Measurements from ENCODE around the gene KLHDC4.

The KLHDC4 gene

DNA sequence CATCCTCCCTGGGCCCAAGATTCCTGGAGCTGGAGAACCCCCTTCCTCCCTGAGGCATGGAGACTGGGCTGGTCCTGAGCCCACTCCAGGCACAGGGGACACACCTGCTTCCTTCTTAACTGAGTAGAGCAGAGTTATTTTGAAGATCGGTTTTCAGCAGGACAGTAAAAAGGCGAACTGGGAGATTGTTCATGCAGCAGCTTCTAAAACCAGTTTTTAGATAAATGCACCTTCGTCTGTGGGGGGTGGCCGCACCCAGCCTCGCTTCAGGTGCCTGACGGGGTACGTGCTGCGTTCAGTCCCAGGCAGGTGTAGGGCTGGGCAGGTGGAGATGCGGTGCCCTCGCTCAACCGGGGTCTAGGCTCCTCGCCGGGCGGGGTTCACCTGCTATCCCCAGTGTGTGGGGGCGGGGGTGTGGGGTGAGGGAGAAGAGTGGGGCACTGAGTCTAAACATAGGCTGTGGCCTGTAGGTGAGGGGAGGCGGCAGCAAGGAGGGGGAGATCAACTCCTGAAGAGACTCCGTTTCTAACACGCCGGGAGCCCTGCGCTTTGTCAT is 94.0 kb downstream of the KLHDC4 start:
- no peak overlapping the region for H3K4me3 ChIP-seq (ENCODE audit: extremely low read depth, insufficient read depth, low read length, poor library complexity, severe bottlenecking)
- peaks cover 4% of the 10 kb centered on the region for H3K4me1 ChIP-seq (ENCODE audit: control insufficient read depth, insufficient read depth, low read length, poor library complexity, severe bottlenecking)
- WGBS, 2 experiments (ENCODE audit: insufficient coverage in 2 of 2) = 91 to 95% methylated on average over 8 to 12 of the region's 20 CpGs
- no peak overlapping the region for H3K27ac ChIP-seq (ENCODE audit: low read depth, low read length, severe bottlenecking)
- H3K36me3 ChIP-seq (ENCODE audit: control insufficient read depth, insufficient read depth, low read length) = no peaks in the 10 kb centered on the region
- no peaks in the 10 kb centered on the region for H3K9me3 ChIP-seq (ENCODE audit: control insufficient read depth, low read length)

DNA sequence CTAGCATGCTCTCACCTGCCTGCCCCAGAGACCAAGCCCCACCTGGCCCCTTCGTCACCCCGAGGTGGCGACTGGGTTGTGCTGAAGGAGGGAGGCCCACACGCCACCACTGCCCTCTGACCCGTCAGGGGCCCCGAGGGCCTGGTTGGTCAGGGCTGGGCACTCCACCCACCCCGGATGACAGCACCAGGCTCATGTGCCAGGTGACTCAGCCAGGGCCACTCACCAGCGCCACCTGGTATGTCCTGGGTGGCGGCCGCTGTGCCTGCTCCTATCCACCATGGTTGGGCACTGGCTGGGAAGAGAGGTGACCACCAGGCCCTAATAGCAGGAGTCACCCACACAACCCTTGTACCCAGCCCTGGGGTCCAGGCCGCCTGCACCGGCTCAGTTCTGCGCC is 94.6 kb downstream of the KLHDC4 start:
- H3K27ac ChIP-seq (ENCODE audit: low read depth, low read length, severe bottlenecking) = no peak overlapping the region
- no peaks in the 10 kb centered on the region for H3K36me3 ChIP-seq (ENCODE audit: control insufficient read depth, insufficient read depth, low read length)
- H3K9me3 ChIP-seq (ENCODE audit: control insufficient read depth, low read length) = no peaks in the 10 kb centered on the region
- peaks cover 4% of the 10 kb centered on the region for H3K4me1 ChIP-seq (ENCODE audit: control insufficient read depth, insufficient read depth, low read length, poor library complexity, severe bottlenecking)
- H3K4me3 ChIP-seq (ENCODE audit: extremely low read depth, insufficient read depth, low read length, poor library complexity, severe bottlenecking) = no peak overlapping the region
- WGBS, 2 experiments (ENCODE audit: insufficient coverage in 2 of 2) = 86 to 93% methylated on average over 9 to 11 of the region's 13 CpGs

DNA sequence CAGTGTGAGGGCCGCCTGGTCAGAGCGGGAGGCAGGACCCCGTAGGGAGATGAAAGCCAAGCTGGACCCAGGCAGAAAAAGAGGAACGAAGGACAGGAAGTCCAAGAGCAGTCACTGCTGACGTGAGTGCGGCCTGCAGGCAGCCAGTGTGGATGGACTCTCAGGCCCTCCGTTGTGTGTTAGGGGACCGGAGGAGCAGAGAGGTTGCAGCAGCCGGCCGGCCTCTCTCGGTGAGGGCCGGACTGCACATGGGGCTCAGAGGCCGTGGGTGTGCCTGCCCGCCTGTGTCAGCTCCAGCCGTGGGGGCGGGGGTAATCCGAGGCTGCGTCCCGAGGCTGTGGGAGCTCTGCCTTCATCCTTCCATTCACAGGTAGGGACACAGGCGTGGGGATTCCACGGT is 96.1 kb downstream of the KLHDC4 start:
- H3K4me3 ChIP-seq (ENCODE audit: extremely low read depth, insufficient read depth, low read length, poor library complexity, severe bottlenecking) = no peak overlapping the region
- H3K27ac ChIP-seq (ENCODE audit: low read depth, low read length, severe bottlenecking) = no peak overlapping the region
- WGBS, 2 experiments (ENCODE audit: insufficient coverage in 2 of 2) = 87 to 91% methylated on average over 14 to 21 of the region's 21 CpGs
- no peaks in the 10 kb centered on the region for H3K4me1 ChIP-seq (ENCODE audit: control insufficient read depth, insufficient read depth, low read length, poor library complexity, severe bottlenecking)
- no peaks in the 10 kb centered on the region for H3K36me3 ChIP-seq (ENCODE audit: control insufficient read depth, insufficient read depth, low read length)
- H3K9me3 ChIP-seq (ENCODE audit: control insufficient read depth, low read length) = no peaks in the 10 kb centered on the region

DNA sequence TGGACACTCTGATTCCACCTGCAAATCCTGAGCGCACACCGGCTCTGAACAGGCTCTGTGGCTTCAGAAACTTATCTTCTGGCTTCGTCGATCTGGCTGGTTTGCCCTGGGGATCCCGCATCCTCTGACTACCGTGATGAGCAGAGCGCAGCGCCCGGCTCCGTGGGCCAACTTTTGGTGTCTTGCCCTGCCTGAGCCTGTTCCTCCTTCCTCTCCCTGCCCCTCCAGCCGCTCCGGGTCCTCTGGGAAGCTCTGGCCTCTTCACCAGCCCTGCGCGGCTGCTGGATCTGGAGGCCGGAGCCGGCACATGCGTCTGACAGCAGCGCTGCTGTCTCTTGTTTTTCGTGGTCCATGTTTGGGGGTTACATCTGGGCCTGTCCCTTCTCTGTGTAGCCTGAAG is 97.8 kb downstream of the KLHDC4 start:
- H3K27ac ChIP-seq (ENCODE audit: low read depth, low read length, severe bottlenecking) = no peak overlapping the region
- no peak overlapping the region for H3K4me3 ChIP-seq (ENCODE audit: extremely low read depth, insufficient read depth, low read length, poor library complexity, severe bottlenecking)
- H3K36me3 ChIP-seq (ENCODE audit: control insufficient read depth, insufficient read depth, low read length) = no peaks in the 10 kb centered on the region
- 94 to 95% methylated on average over 16 to 19 of the region's 19 CpGs for WGBS, 2 experiments (ENCODE audit: insufficient coverage in 2 of 2)
- no peaks in the 10 kb centered on the region for H3K4me1 ChIP-seq (ENCODE audit: control insufficient read depth, insufficient read depth, low read length, poor library complexity, severe bottlenecking)
- no peaks in the 10 kb centered on the region for H3K9me3 ChIP-seq (ENCODE audit: control insufficient read depth, low read length)

DNA sequence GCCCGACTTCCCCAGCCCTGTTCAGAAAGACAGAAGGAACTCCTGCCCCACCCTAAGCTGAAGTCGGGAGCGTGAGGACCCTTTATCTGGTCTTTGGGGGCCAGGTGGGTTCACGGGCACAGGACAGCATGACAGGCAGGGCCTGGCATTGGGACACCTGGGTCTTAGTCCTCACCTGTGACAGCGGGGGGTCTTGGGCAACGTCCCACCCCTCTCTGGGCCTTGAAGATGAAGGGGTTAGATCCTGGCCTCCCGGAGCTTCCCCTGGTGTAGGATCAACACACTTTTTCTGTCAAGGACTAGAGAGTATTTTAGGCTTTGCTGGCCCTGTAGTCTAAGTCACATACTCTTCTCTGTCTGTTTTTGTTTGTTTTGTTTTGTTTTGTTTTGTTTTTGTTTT is 98.3 kb downstream of the KLHDC4 start:
- Histone ChIP-seq H3K4me1 (ENCODE audit: control insufficient read depth, insufficient read depth, low read length, poor library complexity, severe bottlenecking) (no peaks in the 10 kb centered on the region), H3K27ac (ENCODE audit: low read depth, low read length, severe bottlenecking) (no peak overlapping the region), H3K9me3 (ENCODE audit: control insufficient read depth, low read length) (no peaks in the 10 kb centered on the region), H3K36me3 (ENCODE audit: control insufficient read depth, insufficient read depth, low read length) (no peaks in the 10 kb centered on the region), H3K4me3 (ENCODE audit: extremely low read depth, insufficient read depth, low read length, poor library complexity, severe bottlenecking) (no peak overlapping the region)
- 88 to 90% methylated on average over 7 of the region's 7 CpGs for WGBS, 2 experiments (ENCODE audit: insufficient coverage in 2 of 2)

DNA sequence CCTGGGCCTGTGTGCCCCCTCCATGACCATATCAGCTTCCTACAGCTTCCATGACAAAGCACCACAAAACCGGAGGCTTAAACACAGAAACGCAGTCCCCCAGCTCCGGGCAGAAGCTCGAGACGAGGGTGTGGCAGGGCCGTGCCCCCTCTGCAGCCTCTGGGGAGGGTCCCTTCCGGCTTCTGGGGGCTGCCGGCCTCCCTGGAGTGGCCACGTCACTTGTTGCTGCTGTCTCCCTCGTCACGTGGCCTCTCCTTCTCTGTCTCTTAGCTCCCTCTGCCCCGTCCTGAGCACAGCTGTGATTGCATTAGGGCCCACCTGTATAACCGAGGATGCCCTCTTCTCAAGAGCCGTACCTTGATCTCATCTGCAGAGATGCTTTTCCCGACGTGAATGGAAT is 98.9 kb downstream of the KLHDC4 start:
- no peak overlapping the region for H3K4me3 ChIP-seq (ENCODE audit: extremely low read depth, insufficient read depth, low read length, poor library complexity, severe bottlenecking)
- no peaks in the 10 kb centered on the region for H3K9me3 ChIP-seq (ENCODE audit: control insufficient read depth, low read length)
- no peaks in the 10 kb centered on the region for H3K4me1 ChIP-seq (ENCODE audit: control insufficient read depth, insufficient read depth, low read length, poor library complexity, severe bottlenecking)
- H3K36me3 ChIP-seq (ENCODE audit: control insufficient read depth, insufficient read depth, low read length) = no peaks in the 10 kb centered on the region
- WGBS, 2 experiments (ENCODE audit: insufficient coverage in 2 of 2) = 84 to 97% methylated on average over 12 to 16 of the region's 16 CpGs
- H3K27ac ChIP-seq (ENCODE audit: low read depth, low read length, severe bottlenecking) = no peak overlapping the region

DNA sequence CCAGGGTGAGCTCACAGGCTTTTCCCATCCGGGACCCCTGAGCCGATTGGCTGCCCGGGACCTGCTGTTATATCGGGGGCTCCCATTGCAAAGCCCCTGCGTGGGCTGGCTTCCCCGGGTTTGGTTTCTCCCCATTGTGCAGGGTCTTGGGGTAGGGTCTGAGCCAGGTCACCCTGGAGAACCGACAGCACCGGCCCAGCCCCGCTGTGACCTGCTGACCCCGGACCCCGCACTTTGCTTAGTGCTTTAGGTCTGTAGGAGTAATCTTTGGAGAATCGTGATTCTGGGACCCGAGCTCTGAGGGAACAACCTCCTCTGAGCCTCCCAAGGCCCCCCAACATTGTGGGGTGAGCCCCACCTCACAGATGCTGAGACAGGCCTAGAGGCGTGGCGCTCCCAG is 100.6 kb downstream of the KLHDC4 start:
- H3K27ac ChIP-seq (ENCODE audit: low read depth, low read length, severe bottlenecking) = no peak overlapping the region
- H3K4me1 ChIP-seq (ENCODE audit: control insufficient read depth, insufficient read depth, low read length, poor library complexity, severe bottlenecking) = no peaks in the 10 kb centered on the region
- H3K4me3 ChIP-seq (ENCODE audit: extremely low read depth, insufficient read depth, low read length, poor library complexity, severe bottlenecking) = no peak overlapping the region
- H3K36me3 ChIP-seq (ENCODE audit: control insufficient read depth, insufficient read depth, low read length) = no peaks in the 10 kb centered on the region
- H3K9me3 ChIP-seq (ENCODE audit: control insufficient read depth, low read length) = no peaks in the 10 kb centered on the region
- 94% methylated on average over 4 of the region's 15 CpGs for WGBS, 2 experiments (ENCODE audit: insufficient coverage in 2 of 2)

DNA sequence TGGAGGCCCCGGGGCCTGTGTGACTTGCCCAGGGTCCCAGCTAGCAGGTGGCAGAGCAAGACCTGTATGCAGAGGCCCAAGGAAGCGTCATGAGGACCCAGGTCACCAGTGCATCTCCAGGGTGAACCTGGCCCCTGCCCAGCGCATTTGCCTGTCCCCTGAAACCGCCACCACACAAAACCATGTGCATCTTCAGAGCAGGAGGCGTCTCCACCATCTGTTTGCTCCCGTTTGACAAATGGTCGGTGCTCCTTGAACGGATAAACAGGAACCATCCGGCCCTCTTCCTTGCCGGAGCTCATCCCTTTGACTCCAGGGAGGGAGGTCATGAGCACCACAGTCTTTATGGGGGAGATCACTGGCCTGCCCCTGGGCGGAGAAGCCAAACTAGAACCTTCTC is 101.0 kb downstream of the KLHDC4 start:
- Histone ChIP-seq H3K4me1 (ENCODE audit: control insufficient read depth, insufficient read depth, low read length, poor library complexity, severe bottlenecking) (no peaks in the 10 kb centered on the region), H3K36me3 (ENCODE audit: control insufficient read depth, insufficient read depth, low read length) (no peaks in the 10 kb centered on the region), H3K4me3 (ENCODE audit: extremely low read depth, insufficient read depth, low read length, poor library complexity, severe bottlenecking) (no peak overlapping the region), H3K9me3 (ENCODE audit: control insufficient read depth, low read length) (no peaks in the 10 kb centered on the region), H3K27ac (ENCODE audit: low read depth, low read length, severe bottlenecking) (no peak overlapping the region)
- WGBS, 2 experiments (ENCODE audit: insufficient coverage in 2 of 2) = 88 to 93% methylated on average over 10 of the region's 11 CpGs

DNA sequence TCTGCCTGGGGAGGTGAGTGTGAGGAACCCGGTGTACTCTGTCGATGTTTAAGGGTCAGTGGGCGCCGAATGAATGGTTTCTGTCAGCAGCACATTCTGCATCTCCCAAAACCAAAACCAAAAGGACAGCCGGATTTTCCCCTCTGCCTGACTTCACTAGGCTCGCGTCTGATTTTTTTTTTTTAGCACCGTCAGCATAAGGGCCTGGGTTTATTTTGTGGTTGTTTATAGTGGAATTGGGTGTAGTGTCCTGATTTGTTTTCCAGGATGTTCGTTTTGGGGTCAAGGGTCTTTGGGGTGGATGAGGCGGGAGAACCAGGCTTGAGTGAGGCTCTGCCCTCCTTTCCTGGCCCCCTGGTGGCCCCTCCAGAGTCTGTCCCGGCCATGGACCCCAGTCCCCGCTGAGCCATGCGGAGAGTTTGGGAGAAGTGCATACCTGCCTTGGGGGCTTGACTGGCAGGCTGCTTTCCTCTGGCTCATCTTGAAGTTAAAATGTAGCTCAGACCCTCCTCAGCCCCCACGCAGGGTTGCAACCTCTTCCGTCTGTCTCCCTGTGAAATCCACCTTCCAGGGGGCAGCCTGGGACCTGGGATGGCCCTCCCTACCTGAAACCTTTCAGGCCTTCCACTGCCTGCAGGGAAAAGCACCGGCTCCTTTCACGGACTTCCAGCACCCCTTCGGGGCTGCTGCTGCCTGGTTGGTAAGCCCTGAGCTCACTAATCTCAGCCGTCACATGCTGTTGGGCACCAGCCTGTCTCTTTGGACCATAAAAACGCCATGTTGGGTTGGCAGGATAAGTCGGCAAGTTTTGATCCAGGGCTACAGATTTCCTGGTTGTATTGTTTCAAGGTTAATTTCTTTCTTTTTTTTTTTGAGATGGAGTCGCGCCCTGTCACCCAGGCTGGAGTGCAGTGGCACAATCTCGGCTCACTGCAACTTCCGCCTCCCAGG is 103.3 kb downstream of the KLHDC4 start:
- Histone ChIP-seq H3K36me3 (ENCODE audit: control insufficient read depth, insufficient read depth, low read length) (no peaks in the 10 kb centered on the region), H3K4me1 (ENCODE audit: control insufficient read depth, insufficient read depth, low read length, poor library complexity, severe bottlenecking) (no peaks in the 10 kb centered on the region), H3K4me3 (ENCODE audit: extremely low read depth, insufficient read depth, low read length, poor library complexity, severe bottlenecking) (no peak overlapping the region), H3K27ac (ENCODE audit: low read depth, low read length, severe bottlenecking) (no peak overlapping the region), H3K9me3 (ENCODE audit: control insufficient read depth, low read length) (no peaks in the 10 kb centered on the region)
- 86 to 87% methylated on average over 16 to 22 of the region's 25 CpGs for WGBS, 2 experiments (ENCODE audit: insufficient coverage in 2 of 2)

DNA sequence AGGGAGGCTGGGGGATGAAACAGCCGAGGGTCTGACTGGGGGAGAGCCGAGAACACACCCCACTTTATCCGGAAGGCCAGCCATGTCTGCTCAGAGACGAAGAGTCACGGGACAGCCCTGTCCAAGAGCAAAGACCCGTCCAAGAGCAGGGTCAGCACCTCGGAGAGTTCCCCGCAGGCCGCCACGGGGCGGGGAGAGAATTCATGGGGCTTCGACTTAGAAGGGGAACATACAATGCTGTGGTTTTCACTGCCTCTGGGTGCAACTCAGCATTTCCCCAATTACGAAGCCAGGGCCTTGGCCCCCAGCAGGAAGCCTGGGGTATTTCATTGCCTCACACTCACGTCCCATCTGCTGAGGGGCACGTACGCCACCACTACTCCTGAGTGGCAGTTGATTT is 104.2 kb downstream of the KLHDC4 start:
- Histone ChIP-seq H3K36me3 (ENCODE audit: control insufficient read depth, insufficient read depth, low read length) (no peaks in the 10 kb centered on the region), H3K9me3 (ENCODE audit: control insufficient read depth, low read length) (no peaks in the 10 kb centered on the region), H3K27ac (ENCODE audit: low read depth, low read length, severe bottlenecking) (no peak overlapping the region), H3K4me3 (ENCODE audit: extremely low read depth, insufficient read depth, low read length, poor library complexity, severe bottlenecking) (no peak overlapping the region), H3K4me1 (ENCODE audit: control insufficient read depth, insufficient read depth, low read length, poor library complexity, severe bottlenecking) (no peaks in the 10 kb centered on the region)
- WGBS, 2 experiments (ENCODE audit: insufficient coverage in 2 of 2) = 25 to 35% methylated on average over 10 to 16 of the region's 16 CpGs
